ENCODE measurements around the gene UBLCP1. TPM values are rescaled to one million over a fixed set of nuclear protein-coding genes. Genes with fewer than 3 reads are reported as not detected.

Gene UBLCP1
- total and polyA plus RNA-seq, 2 donors (not counting 1 experiment from before 2014, with no cell fraction given), result 13.9 to 30.4 TPM

GRCh38 chr5:159243385-159243784, 19.7 kb upstream of the UBLCP1 start:
- Histone ChIP-seq H3K79me2 (ENCODE audit: control insufficient read depth, insufficient read depth, low read length) (no peaks in the 10 kb centered on the region), H3K9ac (ENCODE audit: insufficient read depth, low read length) (no peak overlapping the region), H2AFZ (ENCODE audit: low read length) (no peak overlapping the region), H3K4me1 (ENCODE audit: control insufficient read depth, extremely low read depth, insufficient read depth, low read length) (no peaks in the 10 kb centered on the region), H3K27me3 (ENCODE audit: control insufficient read depth, insufficient read depth, low read length) (no peaks in the 10 kb centered on the region), H3K4me3 (replicated peaks in 1 of 4; ENCODE audit: control extremely low read depth in 1 of 4, insufficient read depth in 1 of 4, low read depth in 3 of 4, low read length in 4 of 4) (no peak overlapping the region), H3K36me3 (ENCODE audit: control insufficient read depth, insufficient read depth, low read length) (no peaks in the 10 kb centered on the region), H4K20me1 (ENCODE audit: control insufficient read depth, extremely low read depth, insufficient read depth, low read length) (no peaks in the 10 kb centered on the region), H3K9me3 (ENCODE audit: control insufficient read depth, insufficient read depth, low read depth, low read length) (no peaks in the 10 kb centered on the region), H3K27ac (ENCODE audit: insufficient read depth, low read length) (no peak overlapping the region), H3K4me2 (ENCODE audit: extremely low read depth, insufficient read depth, low read length) (no peak overlapping the region)
- TF ChIP-seq CTCF (conservative IDR thresholded peaks at IDR 0.05 in 1 of 2, IDR thresholded peaks at IDR 0.05 in 1 of 2; ENCODE audit: low read depth in 1 of 2, low read length in 2 of 2), result no peak
- TF ChIP-seq EZH2 (IDR thresholded peaks at IDR 0.05; ENCODE audit: low read length, missing control alignments), result no peak
- no peak for DNase-seq (ENCODE audit: low read depth in 2 of 2)

- Histone ChIP-seq H2AFZ (ENCODE audit: low read length) (no peak overlapping the region), H3K4me1 (ENCODE audit: control insufficient read depth, extremely low read depth, insufficient read depth, low read length) (no peaks in the 10 kb centered on the region), H3K27me3 (ENCODE audit: control insufficient read depth, insufficient read depth, low read length) (no peaks in the 10 kb centered on the region), H3K9ac (ENCODE audit: insufficient read depth, low read length) (no peak overlapping the region), H3K36me3 (ENCODE audit: control insufficient read depth, insufficient read depth, low read length) (no peaks in the 10 kb centered on the region), H3K79me2 (ENCODE audit: control insufficient read depth, insufficient read depth, low read length) (no peaks in the 10 kb centered on the region), H3K27ac (ENCODE audit: insufficient read depth, low read length) (no peak overlapping the region), H3K9me3 (ENCODE audit: control insufficient read depth, insufficient read depth, low read depth, low read length) (no peaks in the 10 kb centered on the region), H4K20me1 (ENCODE audit: control insufficient read depth, extremely low read depth, insufficient read depth, low read length) (no peaks in the 10 kb centered on the region), H3K4me3 (replicated peaks in 1 of 4; ENCODE audit: control extremely low read depth in 1 of 4, insufficient read depth in 1 of 4, low read depth in 3 of 4, low read length in 4 of 4) (no peak overlapping the region), H3K4me2 (ENCODE audit: extremely low read depth, insufficient read depth, low read length) (no peak overlapping the region)
- peak in 1 of 2 donors; percentile 10 for DNase-seq (ENCODE audit: low read depth in 2 of 2)
- TF ChIP-seq CTCF (conservative IDR thresholded peaks at IDR 0.05 in 1 of 2, IDR thresholded peaks at IDR 0.05 in 1 of 2; ENCODE audit: low read depth in 1 of 2, low read length in 2 of 2) (no peak), EZH2 (IDR thresholded peaks at IDR 0.05; ENCODE audit: low read length, missing control alignments) (no peak)
These were observed 18.9 kb upstream of the UBLCP1 start for GRCh38 chr5:159244163-159244562.

- H2AFZ ChIP-seq (ENCODE audit: low read length), result no peak overlapping the region
- no peaks in the 10 kb centered on the region for H3K9me3 ChIP-seq (ENCODE audit: control insufficient read depth, insufficient read depth, low read depth, low read length)
- H3K9ac ChIP-seq (ENCODE audit: insufficient read depth, low read length), result no peak overlapping the region
- no peaks in the 10 kb centered on the region for H3K79me2 ChIP-seq (ENCODE audit: control insufficient read depth, insufficient read depth, low read length)
- TF ChIP-seq EZH2 (IDR thresholded peaks at IDR 0.05; ENCODE audit: low read length, missing control alignments) (no peak), CTCF (conservative IDR thresholded peaks at IDR 0.05 in 1 of 2, IDR thresholded peaks at IDR 0.05 in 1 of 2; ENCODE audit: low read depth in 1 of 2, low read length in 2 of 2) (no peak)
- no peaks in the 10 kb centered on the region for H3K4me1 ChIP-seq (ENCODE audit: control insufficient read depth, extremely low read depth, insufficient read depth, low read length)
- H3K4me3 ChIP-seq (replicated peaks in 1 of 4; ENCODE audit: control extremely low read depth in 1 of 4, insufficient read depth in 1 of 4, low read depth in 3 of 4, low read length in 4 of 4), result no peak overlapping the region
- no peak overlapping the region for H3K27ac ChIP-seq (ENCODE audit: insufficient read depth, low read length)
- no peaks in the 10 kb centered on the region for H4K20me1 ChIP-seq (ENCODE audit: control insufficient read depth, extremely low read depth, insufficient read depth, low read length)
- H3K4me2 ChIP-seq (ENCODE audit: extremely low read depth, insufficient read depth, low read length), result no peak overlapping the region
- H3K36me3 ChIP-seq (ENCODE audit: control insufficient read depth, insufficient read depth, low read length), result no peaks in the 10 kb centered on the region
- DNase-seq (ENCODE audit: low read depth in 2 of 2), result no peak
- no peaks in the 10 kb centered on the region for H3K27me3 ChIP-seq (ENCODE audit: control insufficient read depth, insufficient read depth, low read length)
These were observed 18.2 kb upstream of the UBLCP1 start for GRCh38 chr5:159244890-159245289.

Measured in fibroblast of lung (primary cell).